OCI-LY7 (cell line): Measurements from ENCODE around the gene CKLF. TPM values are rescaled to one million over a fixed set of nuclear protein-coding genes. Genes with fewer than 3 reads are reported as not detected.

Experiments used
- BruUV-seq: library from RNA; stranded (reverse); fragments of 400-500 nt; replicated peaks from 2 replicates; lab custom pipeline; 2021; lab: Mats Ljungman, UMichigan
- CTCF ChIA-PET: fragments of 300-600 bp; sonication (Branson Sonifier 250); formaldehyde crosslinking; loops from one replicate; lab custom pipeline; 2022; ENCODE audit warnings: antibody characterized with exemption; ENCODE audit not compliant: unreplicated experiment; lab: Charles Lee
- POLR2A ChIA-PET: fragments of 300-600 bp; sonication (Branson Sonifier 250); formaldehyde crosslinking; loops from one replicate; lab custom pipeline; 2022; ENCODE audit warnings: antibody characterized with exemption; lab: Charles Lee
- DNase-seq: peaks from one replicate; pipeline ENCODE4 v3.0.0-alpha.2; 2015; ENCODE audit warnings: low spot score
- H2AFZ ChIP-seq: fragments of 200-600 bp; sonication (generic), shearing (Covaris generic); 2 replicates; pipeline ENCODE4 v1.6.1; 2014; ENCODE audit warnings: mild to moderate bottlenecking, antibody characterized with exemption, low read length, moderate library complexity
- H3K27ac ChIP-seq: fragments of 200-600 bp; sonication (generic); 2 replicates; pipeline ENCODE4 v1.5.1; 2014; ENCODE audit warnings: mixed run types, low read depth, mild to moderate bottlenecking, moderate library complexity, low read length, inconsistent platforms; ENCODE audit not compliant: poor library complexity, severe bottlenecking
- H3K36me3 ChIP-seq: fragments of 200-600 bp; sonication (generic); 2 replicates; pipeline ENCODE4 v1.6.1; 2014; ENCODE audit warnings: mild to moderate bottlenecking, antibody characterized with exemption, low read length, moderate library complexity, mixed read lengths; ENCODE audit not compliant: insufficient read depth
- H3K4me1 ChIP-seq: fragments of 200-600 bp; sonication (generic); 2 replicates; pipeline ENCODE4 v1.5.1; 2014; ENCODE audit warnings: mild to moderate bottlenecking, low read length; ENCODE audit not compliant: insufficient read depth, poor library complexity, severe bottlenecking
- H3K4me2 ChIP-seq: fragments of 200-600 bp; sonication (generic); 2 replicates; pipeline ENCODE4 v1.6.1; 2014; ENCODE audit warnings: mild to moderate bottlenecking, low read length
- H3K4me3 ChIP-seq: fragments of 200-600 bp; sonication (generic); 2 replicates; pipeline ENCODE4 v1.5.1; 2014; ENCODE audit warnings: mild to moderate bottlenecking, low read depth, low read length; ENCODE audit not compliant: poor library complexity, severe bottlenecking
- H3K79me2 ChIP-seq: fragments of 200-600 bp; sonication (generic); 2 replicates; pipeline ENCODE4 v1.6.1; 2016; ENCODE audit warnings: low read depth, mild to moderate bottlenecking, low read length, moderate library complexity, mixed read lengths; ENCODE audit not compliant: insufficient read depth
- H3K9me2 ChIP-seq: fragments of 200-600 bp; sonication (generic); 2 replicates; pipeline ENCODE4 v1.6.1; 2016; ENCODE audit warnings: mild to moderate bottlenecking, low read length, mixed read lengths; ENCODE audit not compliant: insufficient read depth
- H3K9me3 ChIP-seq: fragments of 200-600 bp; sonication (generic); 2 replicates; pipeline ENCODE4 v1.6.1; 2014; ENCODE audit warnings: mild to moderate bottlenecking, mixed run types, low read length, mixed read lengths
- H4K20me1 ChIP-seq: fragments of 200-600 bp; sonication (generic); 2 replicates; pipeline ENCODE4 v1.6.1; 2014; ENCODE audit warnings: mild to moderate bottlenecking, antibody characterized with exemption, low read length, moderate library complexity, mixed read lengths; ENCODE audit not compliant: insufficient read depth
- CTCF ChIP-seq: fragments of 200-600 bp; sonication (generic); conservative IDR thresholded peaks from 2 replicates; pipeline ENCODE4 v1.5.1; 2014; ENCODE audit warnings: mild to moderate bottlenecking, antibody characterized with exemption, low read length, moderate library complexity, mixed read lengths
- EZH2phosphoT487 ChIP-seq: fragments of 200-600 bp; sonication (generic); IDR thresholded peaks from 2 replicates; pipeline ENCODE4 v1.6.1; 2018; ENCODE audit warnings: low read depth, borderline replicate concordance, mild to moderate bottlenecking, mixed run types, antibody characterized with exemption, low read length, moderate library complexity, mixed read lengths
- intact Hi-C: fragments of 100-400 bp; cut with micrococcal nuclease; formaldehyde crosslinking; loops from one replicate; pipeline ENCODE4 v1.10.0; 2022; ENCODE audit not compliant: unreplicated experiment
- total RNA-seq, 2 experiments: library from RNA; depleted of rRNA in 1 of 2; stranded (reverse); fragments of >200 nt in 1 of 2; shearing (Covaris generic) in 1 of 2; gene quantifications; 2 replicates each; pipeline ENCODE4 v1.2.3, GENCODE V29; 2014 to 2022

The CKLF gene
- total RNA-seq, 2 experiments from 2014 or later: 56.6 to 98.7 TPM

GRCh38 chr16:66516808-66517585 lies 35.4 kb upstream of the CKLF start:
- POLR2A ChIA-PET: interaction anchor here (2.2 kb wide), 1 partner anchor 35 kb away, joined by 11 read pairs; the partner anchor contains the start of gene CKLF
- Histone ChIP-seq H4K20me1 (no peaks in the 10 kb centered on the region), H3K27ac (peak overlapping the region; percentile 68), H3K79me2 (no peaks in the 10 kb centered on the region), H3K9me3 (no peaks in the 10 kb centered on the region), H3K4me2 (peak overlapping the region; percentile 83), H2AFZ (peak overlapping the region; percentile 62), H3K4me1 (peaks cover 39% of the 10 kb centered on the region), H3K4me3 (peak overlapping the region; percentile 58), H3K36me3 (no peaks in the 10 kb centered on the region), H3K9me2 (no peaks in the 10 kb centered on the region)
- intact Hi-C loops: loop anchor here (1.0 to 2.0 kb wide), 3 partner anchors 34 to 72 kb away; no protein-coding TSS in a partner anchor
- peak; percentile 95 for DNase-seq
- CTCF ChIA-PET: interaction anchor here (1.1 kb wide), 2 partner anchors 35 to 40 kb away, joined by 3 read pairs; partner anchors contain the start of gene CKLF
- TSS peak; percentile 98 for BruUV-seq
- TF ChIP-seq EZH2phosphoT487 (no peak), CTCF (no peak)

GRCh38 chr16:66517586-66518263 lies 34.7 kb upstream of the CKLF start:
- peak overlapping the region; percentile 83 for H3K4me2 ChIP-seq
- CTCF ChIA-PET: interaction anchor here (1.1 kb wide), 2 partner anchors 34 to 41 kb away, joined by 3 read pairs; partner anchors contain the start of gene CKLF
- no peaks in the 10 kb centered on the region for H4K20me1 ChIP-seq
- H3K4me1 ChIP-seq: peaks cover 46% of the 10 kb centered on the region
- H3K4me3 ChIP-seq: peak overlapping the region; percentile 58
- DNase-seq: no peak
- peak overlapping the region; percentile 62; the same call in 1 of the 2 replicates for H2AFZ ChIP-seq
- POLR2A ChIA-PET: interaction anchor here (2.2 kb wide), 1 partner anchor 34 kb away, joined by 11 read pairs; the partner anchor contains the start of gene CKLF
- intact Hi-C loops: loop anchor here (2.0 kb wide), 1 partner anchor 71 kb away; no protein-coding TSS in a partner anchor
- H3K36me3 ChIP-seq: no peaks in the 10 kb centered on the region
- H3K27ac ChIP-seq: peak overlapping the region; percentile 68
- no TSS peak for BruUV-seq
- H3K9me2 ChIP-seq: no peaks in the 10 kb centered on the region
- no peaks in the 10 kb centered on the region for H3K79me2 ChIP-seq
- no peak for TF ChIP-seq CTCF
- no peak for TF ChIP-seq EZH2phosphoT487
- no peaks in the 10 kb centered on the region for H3K9me3 ChIP-seq
